ENCODE results near the gene MED15.
"Not testable (repeated sequence)": the region's sequence is repeated elsewhere in the genome, so short reads cannot be mapped to it uniquely, and the experiment has no call there.

Gene MED15

DNA sequence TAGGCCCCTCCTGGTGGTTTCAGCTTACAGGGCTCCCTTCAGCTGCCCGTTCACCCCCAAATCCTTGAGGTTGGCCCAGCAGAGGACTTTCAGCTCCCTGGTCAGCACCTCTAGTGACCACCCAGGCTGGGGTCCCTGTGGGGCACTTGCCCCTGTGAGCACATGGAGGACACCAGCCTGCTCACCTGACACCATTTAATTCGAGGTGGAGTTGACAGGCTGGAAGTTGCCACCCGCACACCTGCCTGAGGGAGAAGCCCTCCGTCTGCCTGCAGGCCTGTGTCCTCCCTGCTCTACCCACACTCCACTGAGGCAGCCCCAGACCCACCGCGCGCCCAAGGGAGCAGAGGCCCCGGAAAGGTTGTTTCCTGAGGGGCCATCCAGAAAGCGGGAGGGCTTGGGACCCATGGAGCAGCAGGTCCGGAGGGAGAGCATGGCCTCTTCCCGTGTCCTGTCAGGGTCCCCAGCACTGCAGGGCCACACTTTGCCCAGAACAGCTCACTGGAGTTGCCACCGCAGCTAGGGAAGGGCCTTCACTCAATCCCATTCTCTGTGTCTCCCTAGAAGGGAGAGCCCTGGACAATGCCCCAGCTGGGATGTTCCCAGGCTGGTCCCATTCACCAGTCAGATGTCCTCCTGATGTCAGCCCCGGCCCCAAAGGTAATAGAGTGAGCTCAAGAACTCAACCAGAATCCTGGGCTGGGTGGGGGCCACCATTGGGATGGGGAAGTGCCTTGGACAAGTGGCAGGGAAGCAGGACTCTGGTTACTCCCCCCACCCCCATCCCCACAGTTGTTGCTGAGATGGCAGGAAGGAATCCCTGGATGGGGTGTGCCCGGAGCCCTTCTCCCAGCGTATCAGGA, 82.4 kb downstream of the MED15 start:
- no peak overlapping the region for H3K4me3 Mint-ChIP-seq
- H3K27me3 Mint-ChIP-seq = no peaks in the 10 kb centered on the region
- H3K9me3 Mint-ChIP-seq (ENCODE audit: low read depth) = no peaks in the 10 kb centered on the region
- H3K36me3 Mint-ChIP-seq = no peaks in the 10 kb centered on the region
- peaks cover 11% of the 10 kb centered on the region for H3K4me1 Mint-ChIP-seq (ENCODE audit: low read depth)
- no peak overlapping the region for H3K27ac Mint-ChIP-seq

DNA sequence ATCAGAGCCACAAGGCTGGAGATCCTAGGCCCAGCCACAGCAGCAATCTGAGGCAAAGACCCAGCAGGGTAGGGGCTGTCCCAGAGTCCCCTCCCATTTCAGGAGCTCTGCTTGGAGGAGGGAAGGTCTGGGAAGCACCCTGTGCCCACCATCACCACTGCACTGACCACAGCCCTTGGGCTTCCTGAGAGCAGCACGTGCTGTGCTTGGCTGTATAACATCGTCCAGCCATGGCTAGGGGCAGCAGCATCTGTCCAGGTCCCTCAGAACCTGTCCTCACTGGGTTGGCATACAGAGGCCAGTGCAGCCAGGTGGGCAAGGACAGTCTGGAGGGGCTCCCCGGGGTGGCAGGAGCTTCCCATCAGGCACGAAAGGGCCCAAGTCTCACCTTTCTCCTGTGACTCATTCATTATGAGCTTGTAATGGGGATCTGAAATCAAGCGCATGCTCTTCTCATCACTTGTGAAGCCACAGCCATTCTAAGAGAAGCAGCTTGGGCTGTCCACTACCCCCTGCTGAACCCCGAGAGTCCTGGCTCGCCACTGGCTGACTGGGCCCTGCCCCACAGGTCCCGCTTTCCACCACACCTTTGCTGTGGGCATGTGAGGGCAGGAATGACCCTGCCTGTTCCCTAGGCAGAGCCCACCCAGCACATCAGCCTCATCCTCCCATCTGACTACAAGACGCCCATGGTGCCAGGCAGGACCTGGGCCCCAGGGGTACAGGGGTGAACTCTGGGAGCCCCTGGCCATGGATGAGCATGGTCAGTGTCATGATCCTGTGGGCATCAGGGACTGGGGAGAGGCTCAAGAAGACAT, 83.3 kb downstream of the MED15 start:
- Mint-ChIP-seq H3K4me1 (ENCODE audit: low read depth) (peaks cover 11% of the 10 kb centered on the region), H3K27ac (no peak overlapping the region), H3K9me3 (ENCODE audit: low read depth) (no peaks in the 10 kb centered on the region), H3K4me3 (no peak overlapping the region), H3K27me3 (no peaks in the 10 kb centered on the region), H3K36me3 (no peaks in the 10 kb centered on the region)

DNA sequence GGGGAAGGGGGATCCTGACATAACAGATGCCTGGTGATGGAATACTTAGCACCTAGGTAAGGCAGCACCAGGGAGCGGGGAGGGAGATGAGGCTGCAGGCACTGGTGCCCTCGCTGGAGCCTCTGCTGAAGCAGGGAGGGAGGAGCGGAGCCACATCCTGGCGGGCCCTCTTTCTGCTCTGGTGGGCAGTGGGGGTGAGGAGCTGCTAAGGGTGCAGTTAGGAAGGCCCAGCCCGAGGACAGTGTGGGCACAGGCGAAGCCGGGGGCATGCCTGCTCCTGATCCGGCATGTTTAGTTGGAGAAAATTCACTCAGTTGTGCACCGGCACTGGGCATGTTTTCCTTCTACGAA, 83.9 kb downstream of the MED15 start:
- no peak overlapping the region for H3K27ac Mint-ChIP-seq
- H3K27me3 Mint-ChIP-seq = no peaks in the 10 kb centered on the region

DNA sequence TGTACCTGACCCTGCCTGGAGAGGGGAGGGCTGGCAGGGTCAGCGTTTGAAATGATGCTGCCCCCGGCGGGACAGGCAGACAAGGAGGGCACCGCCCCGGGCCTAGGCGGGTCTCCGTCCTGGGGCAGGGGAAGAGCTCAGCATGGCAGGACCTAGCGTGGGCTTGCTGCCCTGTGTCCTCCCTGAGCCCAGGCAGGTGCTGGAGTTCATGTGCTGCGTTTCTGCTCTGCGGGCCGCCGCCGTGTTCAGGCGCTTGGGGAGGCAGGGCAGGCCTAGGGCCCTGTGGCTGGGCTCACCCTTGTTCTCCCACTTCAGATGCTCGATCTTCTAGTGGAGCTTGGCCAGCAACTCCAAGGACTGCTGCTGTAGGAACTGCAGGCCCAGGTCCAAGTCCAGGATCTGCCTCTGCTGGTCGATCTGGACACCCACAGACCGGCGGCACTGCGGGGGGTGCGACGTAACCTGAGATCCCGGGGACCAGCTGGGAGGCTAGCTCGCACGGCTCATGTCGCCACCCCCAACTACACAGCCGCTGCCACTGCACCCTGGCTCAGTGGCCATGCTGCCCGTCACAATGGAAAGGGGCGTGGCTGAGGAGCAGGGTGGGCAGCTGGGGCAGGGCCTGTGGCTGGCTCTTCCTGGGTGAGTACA, 84.4 kb downstream of the MED15 start:
- Mint-ChIP-seq H3K27ac (no peak overlapping the region), H3K4me3 (no peak overlapping the region), H3K36me3 (no peaks in the 10 kb centered on the region), H3K27me3 (no peaks in the 10 kb centered on the region), H3K4me1 (ENCODE audit: low read depth) (peaks cover 11% of the 10 kb centered on the region), H3K9me3 (ENCODE audit: low read depth) (no peaks in the 10 kb centered on the region)

More for the DNA sequence above, 83.9 kb downstream of the MED15 start:
- Mint-ChIP-seq H3K9me3 (ENCODE audit: low read depth) (no peaks in the 10 kb centered on the region), H3K36me3 (no peaks in the 10 kb centered on the region), H3K4me3 (no peak overlapping the region), H3K4me1 (ENCODE audit: low read depth) (peaks cover 11% of the 10 kb centered on the region)

DNA sequence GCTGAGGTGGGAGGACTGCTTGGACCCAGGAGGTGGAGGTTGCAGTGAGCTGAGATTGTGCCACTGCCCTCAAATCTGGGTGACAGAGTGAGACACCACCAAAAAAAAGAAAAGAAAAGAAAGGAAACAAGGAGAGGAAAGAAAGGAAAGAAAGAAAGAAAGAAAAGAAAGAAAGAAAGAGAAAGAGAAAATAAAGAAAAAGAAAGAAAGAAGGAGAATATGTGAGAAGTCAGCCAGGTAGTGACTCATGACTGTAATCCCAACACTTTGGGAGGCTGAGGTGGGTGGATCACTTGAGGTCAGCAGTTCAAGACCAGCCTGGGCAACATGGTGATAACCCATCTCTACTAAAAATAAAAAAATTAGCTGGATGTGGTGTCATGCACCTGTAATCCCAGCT, 86.6 kb downstream of the MED15 start:
- H3K4me1 Mint-ChIP-seq (ENCODE audit: low read depth) = peaks cover 11% of the 10 kb centered on the region
- H3K4me3 Mint-ChIP-seq; H3K9me3 Mint-ChIP-seq (ENCODE audit: low read depth); H3K36me3 Mint-ChIP-seq; H3K27ac Mint-ChIP-seq; H3K27me3 Mint-ChIP-seq: not testable (repeated sequence)

DNA sequence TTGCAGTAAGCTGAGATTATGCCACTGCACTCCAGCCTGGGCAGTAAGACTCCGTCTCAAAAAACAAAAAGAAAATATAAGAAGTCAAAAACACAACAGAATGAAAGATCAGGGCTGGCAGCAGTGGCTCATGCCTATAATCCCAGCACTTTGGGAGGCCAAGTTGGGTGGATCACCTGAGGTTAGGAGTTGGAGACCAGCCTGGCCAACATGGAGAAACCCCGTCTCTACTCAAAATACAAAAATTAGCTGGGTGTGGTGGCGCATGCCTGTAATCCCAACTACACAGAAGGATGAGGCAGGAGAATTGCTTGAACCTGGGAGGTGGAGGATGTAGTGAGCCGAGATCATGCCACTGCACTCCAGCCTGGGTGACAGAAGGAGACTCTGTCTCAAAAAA, 87.1 kb downstream of the MED15 start:
- H3K27me3 Mint-ChIP-seq; H3K4me3 Mint-ChIP-seq; H3K36me3 Mint-ChIP-seq; H3K27ac Mint-ChIP-seq; H3K9me3 Mint-ChIP-seq (ENCODE audit: low read depth): not testable (repeated sequence)
- peaks cover 11% of the 10 kb centered on the region for H3K4me1 Mint-ChIP-seq (ENCODE audit: low read depth)

DNA sequence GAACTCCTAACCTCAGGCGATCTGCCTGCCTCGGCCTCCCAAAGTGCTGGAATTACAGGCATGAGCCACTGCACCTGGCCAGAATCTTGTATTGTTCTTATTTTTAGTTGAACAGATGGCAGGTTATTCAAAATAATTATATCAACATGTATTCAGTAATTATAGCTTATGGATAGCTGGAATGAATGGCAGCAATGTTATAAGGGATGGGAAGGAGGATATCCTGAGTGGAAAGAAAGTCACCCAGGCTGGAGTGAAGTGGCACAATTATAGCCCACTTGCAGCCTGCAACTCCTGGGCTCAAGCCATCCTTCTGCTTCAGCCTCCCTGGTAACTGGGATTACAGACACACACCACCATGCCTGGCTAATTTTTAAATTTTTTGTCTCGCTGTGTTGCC, 88.1 kb downstream of the MED15 start:
- Mint-ChIP-seq H3K4me1 (ENCODE audit: low read depth) (peaks cover 11% of the 10 kb centered on the region), H3K36me3 (no peaks in the 10 kb centered on the region), H3K27me3 (no peaks in the 10 kb centered on the region), H3K27ac (no peak overlapping the region), H3K4me3 (no peak overlapping the region), H3K9me3 (ENCODE audit: low read depth) (no peaks in the 10 kb centered on the region)

DNA sequence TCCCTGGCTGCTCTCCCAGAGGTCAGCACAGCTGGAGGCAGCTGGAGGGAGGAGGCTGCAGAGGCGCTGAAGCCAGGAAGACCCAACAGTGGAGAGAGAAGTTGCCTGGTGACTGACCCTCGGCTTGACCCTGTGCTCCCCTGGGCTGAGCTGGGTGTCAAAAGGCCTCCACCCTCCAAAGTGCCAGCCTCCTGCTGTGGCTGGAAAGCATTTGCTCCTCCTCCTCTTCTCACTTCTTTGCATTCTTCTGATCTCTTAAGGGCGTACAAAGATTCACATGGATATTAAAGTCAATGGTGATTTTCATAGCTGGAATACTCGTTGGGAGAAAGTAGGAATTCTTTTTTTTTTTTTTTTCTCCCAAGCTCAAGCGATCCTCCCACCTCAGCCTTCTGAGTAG, 91.7 kb downstream of the MED15 start:
- Mint-ChIP-seq H3K4me1 (ENCODE audit: low read depth) (no peaks in the 10 kb centered on the region), H3K27ac (no peak overlapping the region), H3K9me3 (ENCODE audit: low read depth) (no peaks in the 10 kb centered on the region), H3K27me3 (no peaks in the 10 kb centered on the region), H3K4me3 (no peak overlapping the region), H3K36me3 (no peaks in the 10 kb centered on the region)

DNA sequence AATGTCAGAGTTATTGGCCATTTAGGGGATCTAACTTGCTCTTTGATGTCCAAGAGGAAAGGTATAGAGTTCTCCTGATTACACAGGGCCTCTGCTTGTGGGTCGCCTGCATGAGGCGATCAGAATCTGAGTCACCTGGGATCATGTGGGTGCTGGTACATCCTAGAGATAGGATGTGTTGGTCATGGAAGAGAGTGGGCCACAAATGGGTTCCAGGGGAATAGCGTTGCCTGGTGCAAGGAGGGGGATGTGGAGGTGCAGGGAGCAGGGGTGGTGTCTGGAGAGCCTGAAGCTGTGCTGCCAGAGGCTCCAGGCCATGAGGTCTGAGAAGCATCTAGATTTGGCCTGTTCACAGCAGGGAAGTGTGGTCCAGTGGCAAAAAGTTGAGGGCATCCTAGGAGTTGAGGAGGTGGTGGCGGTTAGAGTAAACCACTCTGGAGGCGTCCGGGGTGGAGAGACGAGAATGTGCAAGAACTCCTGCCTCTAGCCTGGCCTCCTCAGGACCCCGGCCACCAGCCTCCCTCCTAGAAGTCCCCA, 92.8 kb downstream of the MED15 start:
- no peak overlapping the region for H3K27ac Mint-ChIP-seq
- H3K27me3 Mint-ChIP-seq = no peaks in the 10 kb centered on the region
- peaks cover 1% of the 10 kb centered on the region for H3K4me1 Mint-ChIP-seq (ENCODE audit: low read depth)
- H3K9me3 Mint-ChIP-seq (ENCODE audit: low read depth) = no peaks in the 10 kb centered on the region
- no peaks in the 10 kb centered on the region for H3K36me3 Mint-ChIP-seq
- H3K4me3 Mint-ChIP-seq = no peak overlapping the region

DNA sequence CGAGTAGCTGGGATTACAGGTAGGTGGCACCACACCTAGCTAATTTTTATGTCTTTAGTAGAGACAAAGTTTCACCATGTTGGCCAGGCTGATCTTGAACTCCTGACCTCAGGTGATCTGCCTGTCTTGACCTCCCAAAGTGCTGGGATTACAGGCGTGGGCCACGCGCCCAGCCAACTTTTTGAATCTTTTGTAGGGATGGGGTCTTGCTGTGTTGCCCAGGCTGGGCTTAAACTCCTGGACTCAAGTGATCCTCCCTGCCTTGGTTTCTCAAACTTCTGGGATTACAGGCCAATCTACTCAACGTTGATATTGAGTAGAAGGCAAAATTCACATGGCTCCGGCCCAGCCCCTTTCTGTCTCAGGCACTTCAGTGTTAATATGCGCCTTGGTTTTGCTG, 93.9 kb downstream of the MED15 start:
- Mint-ChIP-seq H3K27me3 (no peaks in the 10 kb centered on the region), H3K36me3 (no peaks in the 10 kb centered on the region), H3K9me3 (ENCODE audit: low read depth) (no peaks in the 10 kb centered on the region), H3K4me1 (ENCODE audit: low read depth) (peaks cover 3% of the 10 kb centered on the region), H3K27ac (no peak overlapping the region), H3K4me3 (no peak overlapping the region)

DNA sequence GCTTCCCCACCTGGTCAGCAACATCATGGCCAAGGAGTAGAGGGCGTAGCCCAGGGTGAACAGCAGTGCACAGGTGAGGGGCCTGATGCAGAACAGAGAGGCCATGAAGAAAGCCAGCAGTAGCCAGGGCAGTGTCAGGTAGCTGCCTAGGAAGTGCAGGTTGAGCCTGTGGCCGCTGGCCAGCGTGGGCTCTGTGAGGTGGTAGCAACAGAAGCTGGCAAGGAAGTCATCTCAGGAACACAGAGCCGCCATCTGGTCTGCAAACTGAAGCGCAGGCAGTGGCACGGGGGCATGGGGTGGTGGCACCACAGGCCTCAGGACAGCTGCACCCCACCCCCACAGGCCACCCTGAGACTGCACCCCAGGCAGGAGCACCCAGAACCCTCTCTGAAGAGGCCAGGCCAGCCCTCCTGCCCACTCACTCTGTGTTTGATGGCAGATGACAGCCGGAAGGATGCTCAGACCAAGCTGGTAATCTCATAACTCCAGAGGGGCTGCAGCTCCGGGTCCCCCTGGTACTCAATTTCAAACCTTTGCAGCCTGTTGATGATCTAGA, 95.3 kb downstream of the MED15 start:
- no peak overlapping the region for H3K27ac Mint-ChIP-seq
- no peak overlapping the region for H3K4me3 Mint-ChIP-seq
- H3K9me3 Mint-ChIP-seq (ENCODE audit: low read depth) = no peaks in the 10 kb centered on the region
- no peaks in the 10 kb centered on the region for H3K27me3 Mint-ChIP-seq
- H3K4me1 Mint-ChIP-seq (ENCODE audit: low read depth) = peaks cover 7% of the 10 kb centered on the region
- H3K36me3 Mint-ChIP-seq = no peaks in the 10 kb centered on the region

DNA sequence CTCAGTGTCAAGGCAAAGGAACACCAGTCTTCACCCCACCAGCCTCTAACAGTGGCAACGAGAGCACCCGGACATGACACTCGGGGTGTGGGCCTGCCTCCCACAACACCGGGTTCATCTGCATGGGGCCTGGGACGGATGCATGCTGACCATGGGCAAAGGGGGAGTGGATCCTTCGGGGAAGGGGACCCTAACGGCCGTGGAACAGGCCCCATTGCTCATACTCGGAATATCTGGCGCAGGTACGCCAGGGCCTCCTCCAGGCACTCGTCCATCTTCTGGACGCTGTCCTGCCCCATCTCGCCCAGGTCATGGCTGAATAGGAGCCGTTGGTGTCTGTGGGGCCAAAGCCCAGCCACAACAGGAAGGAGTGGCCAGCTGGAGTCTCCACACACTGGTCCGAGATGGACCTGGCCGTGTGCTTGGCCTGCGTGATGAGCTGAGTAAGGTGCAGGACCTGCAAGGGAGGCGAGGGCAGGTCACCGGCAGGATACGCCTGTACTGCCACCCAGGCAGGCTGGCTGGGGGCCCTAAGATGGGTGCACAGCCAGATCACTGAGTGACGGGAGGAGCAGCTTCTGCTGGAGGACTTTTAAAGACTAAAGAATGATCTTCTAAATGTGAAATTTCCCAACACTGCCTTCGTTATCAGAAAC, 96.8 kb downstream of the MED15 start:
- Mint-ChIP-seq H3K4me3 (no peak overlapping the region), H3K9me3 (ENCODE audit: low read depth) (no peaks in the 10 kb centered on the region), H3K27me3 (no peaks in the 10 kb centered on the region), H3K27ac (no peak overlapping the region), H3K36me3 (no peaks in the 10 kb centered on the region), H3K4me1 (ENCODE audit: low read depth) (peaks cover 7% of the 10 kb centered on the region)

DNA sequence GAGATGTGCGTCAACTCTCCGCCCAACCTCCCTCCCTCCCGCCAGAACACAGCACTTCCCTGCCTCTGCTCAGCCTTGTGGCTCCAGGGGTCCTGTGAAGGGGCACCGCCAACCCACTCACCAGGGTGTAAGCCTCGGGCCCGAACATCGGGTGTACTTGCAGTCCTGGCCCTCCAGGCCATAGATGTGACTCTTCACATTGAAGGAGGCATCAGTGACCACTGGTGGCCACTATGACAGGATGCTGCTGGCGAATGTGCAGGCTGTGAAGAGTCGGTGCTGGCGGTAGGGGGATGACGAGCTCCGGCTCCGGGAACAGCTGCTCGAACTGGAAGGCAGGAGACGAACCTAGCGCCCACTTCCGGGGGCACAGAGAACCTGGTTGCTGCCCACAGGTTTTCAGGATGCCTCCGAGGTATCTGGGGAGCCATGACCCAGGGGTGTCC, 97.4 kb downstream of the MED15 start:
- Mint-ChIP-seq H3K27ac (no peak overlapping the region), H3K4me3 (no peak overlapping the region), H3K27me3 (no peaks in the 10 kb centered on the region), H3K4me1 (ENCODE audit: low read depth) (peaks cover 7% of the 10 kb centered on the region), H3K9me3 (ENCODE audit: low read depth) (no peaks in the 10 kb centered on the region), H3K36me3 (no peaks in the 10 kb centered on the region)

DNA sequence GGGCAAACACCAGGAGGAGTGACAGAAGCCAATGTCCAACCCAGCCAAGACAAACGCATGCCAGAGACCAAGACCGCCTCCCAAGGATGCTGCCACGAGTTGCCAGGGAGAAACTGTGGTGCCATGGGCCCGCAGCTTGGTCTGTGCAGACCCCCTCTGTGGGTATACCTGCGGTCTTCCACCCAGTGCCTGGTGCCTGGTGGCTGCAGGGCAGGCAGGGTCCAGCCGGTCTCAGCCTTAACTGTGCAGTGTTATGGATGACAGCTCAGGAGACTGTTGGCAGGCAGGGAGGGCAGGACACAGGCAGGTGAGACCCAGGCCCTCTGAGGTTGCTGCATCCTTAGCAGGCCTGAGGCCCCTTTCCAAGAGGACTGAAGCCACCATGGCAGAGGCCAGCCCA, 97.9 kb downstream of the MED15 start:
- Mint-ChIP-seq H3K27me3 (no peaks in the 10 kb centered on the region), H3K4me3 (no peak overlapping the region), H3K9me3 (ENCODE audit: low read depth) (no peaks in the 10 kb centered on the region), H3K27ac (no peak overlapping the region), H3K4me1 (ENCODE audit: low read depth) (peaks cover 7% of the 10 kb centered on the region), H3K36me3 (no peaks in the 10 kb centered on the region)
